GM13976 (cell line): Measurements from ENCODE around the gene TMEM179.

Source experiments
- DNase-seq: peaks from one replicate; pipeline ENCODE4 v3.0.0; 2012; ENCODE audit warnings: low spot score
- CTCF ChIP-seq: IDR thresholded peaks from 2 replicates; pipeline ENCODE4 v1.5.1; 2012; ENCODE audit warnings: borderline replicate concordance, mild to moderate bottlenecking; ENCODE audit not compliant: insufficient read depth; ENCODE audit errors: extremely low read depth, missing control alignments, control extremely low read depth
- in situ Hi-C: fragments of 300-500 bp; cut with MboI; formaldehyde crosslinking; loops from one replicate; pipeline ENCODE4 v1.12.0; 2022; ENCODE audit warnings: low sequenced_read_pairs, mixed read lengths, inconsistent platforms; ENCODE audit not compliant: unreplicated experiment

Gene TMEM179

DNA sequence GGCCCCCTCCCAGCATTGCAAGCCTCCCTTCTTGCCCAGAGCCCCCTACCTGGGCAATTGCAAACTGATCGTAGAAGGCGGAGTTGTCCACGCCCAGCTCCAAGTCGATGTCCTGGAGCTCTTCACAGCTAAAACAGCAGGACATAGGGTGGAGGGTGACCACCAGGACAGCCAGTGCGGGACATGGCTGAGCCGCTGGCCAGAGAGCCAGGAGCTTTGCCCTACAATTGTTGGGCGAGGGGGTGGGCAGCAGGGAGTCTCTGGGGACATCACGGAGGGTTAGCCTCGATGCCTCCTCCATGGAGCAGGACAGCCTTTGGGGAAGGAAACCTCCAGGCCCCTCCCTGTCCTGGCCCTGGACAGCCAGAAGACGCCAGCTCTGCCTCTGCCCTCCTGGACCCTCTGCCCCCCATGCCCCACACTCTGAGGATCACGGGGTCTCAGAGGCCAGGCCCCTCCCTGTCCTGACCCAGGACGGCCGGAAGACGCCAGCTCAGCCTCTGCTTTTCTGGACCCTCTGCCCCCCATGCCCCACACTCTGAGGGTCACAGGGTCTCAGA lies 9.4 kb downstream of the TMEM179 start:
- no peak for DNase-seq
- no peak for TF ChIP-seq CTCF
- in situ Hi-C loops = no loop called here

DNA sequence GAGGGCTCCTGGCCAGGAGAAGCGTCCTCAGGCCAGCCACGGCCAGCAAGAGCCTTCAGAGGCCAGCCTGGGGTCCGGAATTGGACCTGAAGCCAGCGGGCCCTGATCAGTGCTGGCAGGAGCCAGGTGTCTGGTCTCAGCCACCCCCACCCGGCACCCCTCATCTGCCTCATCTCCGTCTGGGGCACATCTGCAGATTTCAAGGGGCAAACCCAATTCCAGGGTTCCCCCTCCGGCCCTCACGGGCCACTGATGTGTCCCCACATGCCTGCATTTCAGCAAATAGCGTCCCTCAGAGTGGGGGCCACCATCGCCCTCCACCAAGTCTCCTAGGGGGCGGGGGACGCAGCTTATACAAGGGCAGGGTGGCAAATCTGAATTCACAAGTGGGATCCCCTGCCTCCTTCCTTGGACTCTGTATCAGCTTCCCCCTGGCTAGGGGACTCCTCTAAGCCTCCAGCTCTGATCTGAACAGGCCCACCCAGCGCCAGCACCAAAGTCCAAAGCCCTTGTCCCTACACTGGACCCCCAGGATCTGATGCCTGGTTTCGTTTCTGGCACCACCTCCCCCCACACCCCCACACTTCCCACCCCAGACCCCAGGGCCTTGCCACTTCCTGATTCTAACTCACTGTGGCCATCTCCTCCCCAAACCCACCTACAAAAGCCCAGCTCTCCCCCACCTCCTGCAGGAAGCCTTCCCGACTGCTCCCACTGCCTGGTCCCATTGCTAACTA lies 10.1 kb downstream of the TMEM179 start:
- TF ChIP-seq CTCF = no peak
- DNase-seq = no peak
- in situ Hi-C loops = no loop called here

- TF ChIP-seq CTCF = no peak
- no peak for DNase-seq
- in situ Hi-C loops = no loop called here
Observed at GRCh38 chr14:104593710-104594136, 10.8 kb downstream of the TMEM179 start.

DNA sequence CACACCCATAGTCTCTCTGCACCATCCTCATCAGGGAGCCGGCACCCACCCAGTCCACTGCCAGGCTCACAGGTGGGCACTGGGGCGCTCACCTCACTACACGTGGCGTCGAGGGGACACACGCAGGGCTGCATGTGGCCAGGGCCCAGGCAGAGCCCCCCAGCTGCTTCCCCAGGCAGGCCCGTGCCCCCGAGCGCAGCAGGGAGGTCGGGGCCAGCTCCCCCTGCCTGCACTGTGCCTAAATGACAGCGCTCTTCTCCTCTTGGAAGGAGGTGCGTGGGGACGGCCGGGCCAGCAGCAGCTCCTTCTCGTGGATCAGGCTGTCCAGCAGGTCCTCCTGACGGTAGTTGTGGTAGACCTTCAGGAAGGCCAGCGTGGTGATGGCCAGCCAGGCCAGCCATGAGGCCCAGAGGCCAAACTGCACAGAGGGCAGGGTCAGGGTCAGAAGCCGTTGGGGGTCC lies 11.3 kb downstream of the TMEM179 start:
- TF ChIP-seq CTCF = no peak
- in situ Hi-C loops = no loop called here
- no peak for DNase-seq

- DNase-seq = no peak
- in situ Hi-C loops = no loop called here
- TF ChIP-seq CTCF = no peak
Observed at GRCh38 chr14:104592785-104593184, 11.8 kb downstream of the TMEM179 start.

DNA sequence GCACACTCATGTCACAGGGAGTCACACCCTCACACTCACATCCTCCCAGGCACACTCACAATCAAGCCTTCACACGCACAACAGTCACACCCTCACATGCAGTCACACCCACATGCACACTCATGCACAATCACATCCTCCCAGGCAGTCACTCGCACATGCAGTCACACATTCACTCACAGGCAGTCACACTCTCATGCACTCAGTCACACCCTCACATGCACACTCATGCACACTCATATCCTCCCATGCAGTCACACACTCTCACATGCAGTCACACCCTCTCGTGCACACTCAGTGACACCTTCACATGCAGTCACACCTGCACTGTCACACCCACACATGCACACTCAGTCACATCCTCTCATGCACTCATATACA lies 12.3 kb downstream of the TMEM179 start:
- DNase-seq = no peak

More for the DNA sequence above, 12.3 kb downstream of the TMEM179 start:
- TF ChIP-seq CTCF = no peak
- in situ Hi-C loops = no loop called here
